ENCODE data around the gene CDC40. TPM values are rescaled to one million over a fixed set of nuclear protein-coding genes. Genes with fewer than 3 reads are reported as not detected.

Gene CDC40
- total RNA-seq, 4 donors from 2014 or later, result 12.3 to 18.6 (median 16.3) TPM

- Histone ChIP-seq H3K36me3 (peaks cover 9% of the 10 kb centered on the region), H3K27me3 (no peaks in the 10 kb centered on the region), H3K4me3 (no peak overlapping the region), H3K27ac (no peak overlapping the region), H3K9me3 (no peaks in the 10 kb centered on the region), H3K4me1 (peaks cover 2% of the 10 kb centered on the region)
- TF ChIP-seq EP300 (IDR thresholded peaks at IDR 0.05) (no peak), POLR2A (IDR thresholded peaks at IDR 0.05) (no peak), POLR2AphosphoS5 (IDR thresholded peaks at IDR 0.05) (no peak)
- TF ChIP-seq, protein P1, sequence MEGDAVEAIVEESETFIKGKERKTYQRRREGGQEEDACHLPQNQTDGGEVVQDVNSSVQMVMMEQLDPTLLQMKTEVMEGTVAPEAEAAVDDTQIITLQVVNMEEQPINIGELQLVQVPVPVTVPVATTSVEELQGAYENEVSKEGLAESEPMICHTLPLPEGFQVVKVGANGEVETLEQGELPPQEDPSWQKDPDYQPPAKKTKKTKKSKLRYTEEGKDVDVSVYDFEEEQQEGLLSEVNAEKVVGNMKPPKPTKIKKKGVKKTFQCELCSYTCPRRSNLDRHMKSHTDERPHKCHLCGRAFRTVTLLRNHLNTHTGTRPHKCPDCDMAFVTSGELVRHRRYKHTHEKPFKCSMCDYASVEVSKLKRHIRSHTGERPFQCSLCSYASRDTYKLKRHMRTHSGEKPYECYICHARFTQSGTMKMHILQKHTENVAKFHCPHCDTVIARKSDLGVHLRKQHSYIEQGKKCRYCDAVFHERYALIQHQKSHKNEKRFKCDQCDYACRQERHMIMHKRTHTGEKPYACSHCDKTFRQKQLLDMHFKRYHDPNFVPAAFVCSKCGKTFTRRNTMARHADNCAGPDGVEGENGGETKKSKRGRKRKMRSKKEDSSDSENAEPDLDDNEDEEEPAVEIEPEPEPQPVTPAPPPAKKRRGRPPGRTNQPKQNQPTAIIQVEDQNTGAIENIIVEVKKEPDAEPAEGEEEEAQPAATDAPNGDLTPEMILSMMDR (IDR thresholded peaks at IDR 0.05), result no peak
- WGBS, result 86% methylated on average over 2 of the region's 2 CpGs
- DNase-seq (ENCODE audit: low spot score in 2 of 2), result no peak
These were observed 11.2 kb downstream of the CDC40 start for GRCh38 chr6:110191477-110191876.

- peaks cover 9% of the 10 kb centered on the region for H3K36me3 ChIP-seq
- H3K9me3 ChIP-seq, result no peaks in the 10 kb centered on the region
- DNase-seq (ENCODE audit: low spot score in 2 of 2), result no peak
- no peak for TF ChIP-seq POLR2AphosphoS5 (IDR thresholded peaks at IDR 0.05)
- TF ChIP-seq, protein P1 (IDR thresholded peaks at IDR 0.05), result no peak
- TF ChIP-seq POLR2A (IDR thresholded peaks at IDR 0.05), result no peak
- TF ChIP-seq EP300 (IDR thresholded peaks at IDR 0.05), result no peak
- peaks cover 2% of the 10 kb centered on the region for H3K4me1 ChIP-seq
- H3K27ac ChIP-seq, result no peak overlapping the region
- WGBS, result 93% methylated on average over 4 of the region's 4 CpGs
- H3K27me3 ChIP-seq, result no peaks in the 10 kb centered on the region
- H3K4me3 ChIP-seq, result no peak overlapping the region
These were observed 15.4 kb downstream of the CDC40 start for GRCh38 chr6:110195639-110196038.

DNA sequence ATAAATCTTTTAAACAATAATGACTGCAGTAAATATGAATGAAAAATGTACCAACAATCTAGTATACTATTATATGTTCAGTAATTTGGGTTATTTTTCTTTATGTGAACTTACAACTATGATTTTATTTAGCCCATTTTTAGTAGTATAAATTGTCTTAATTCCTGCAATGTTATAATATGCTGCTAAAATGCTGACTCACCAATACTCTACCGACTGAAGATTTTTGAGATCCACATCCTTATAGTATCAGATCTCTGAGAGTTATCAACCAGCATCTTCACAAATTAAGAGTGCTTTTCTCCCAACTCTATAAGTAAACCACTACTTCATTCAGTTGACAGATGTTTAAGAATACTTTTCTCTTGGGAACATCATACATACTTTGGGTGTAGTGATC lies 16.6 kb downstream of the CDC40 start:
- Histone ChIP-seq H3K27ac (no peak overlapping the region), H3K4me1 (no peaks in the 10 kb centered on the region), H3K27me3 (no peaks in the 10 kb centered on the region), H3K36me3 (peaks cover 9% of the 10 kb centered on the region), H3K4me3 (no peak overlapping the region), H3K9me3 (no peaks in the 10 kb centered on the region)
- no peak for TF ChIP-seq EP300 (IDR thresholded peaks at IDR 0.05)
- no peak for TF ChIP-seq POLR2AphosphoS5 (IDR thresholded peaks at IDR 0.05)
- TF ChIP-seq POLR2A (IDR thresholded peaks at IDR 0.05), result no peak
- no peak for DNase-seq (ENCODE audit: low spot score in 2 of 2)
- 74% methylated on average over 1 of the region's 1 CpG for WGBS

GRCh38 chr6:110198561-110198960 lies 18.3 kb downstream of the CDC40 start:
- Histone ChIP-seq H3K4me1 (no peaks in the 10 kb centered on the region), H3K4me3 (no peak overlapping the region), H3K36me3 (peaks cover 7% of the 10 kb centered on the region), H3K27me3 (no peaks in the 10 kb centered on the region), H3K27ac (no peak overlapping the region), H3K9me3 (no peaks in the 10 kb centered on the region)
- no peak for DNase-seq (ENCODE audit: low spot score in 2 of 2)
- TF ChIP-seq, protein P1 (IDR thresholded peaks at IDR 0.05), result no peak
- TF ChIP-seq EP300 (IDR thresholded peaks at IDR 0.05), result no peak
- TF ChIP-seq POLR2AphosphoS5 (IDR thresholded peaks at IDR 0.05), result no peak
- 96% methylated on average over 3 of the region's 3 CpGs for WGBS

DNA sequence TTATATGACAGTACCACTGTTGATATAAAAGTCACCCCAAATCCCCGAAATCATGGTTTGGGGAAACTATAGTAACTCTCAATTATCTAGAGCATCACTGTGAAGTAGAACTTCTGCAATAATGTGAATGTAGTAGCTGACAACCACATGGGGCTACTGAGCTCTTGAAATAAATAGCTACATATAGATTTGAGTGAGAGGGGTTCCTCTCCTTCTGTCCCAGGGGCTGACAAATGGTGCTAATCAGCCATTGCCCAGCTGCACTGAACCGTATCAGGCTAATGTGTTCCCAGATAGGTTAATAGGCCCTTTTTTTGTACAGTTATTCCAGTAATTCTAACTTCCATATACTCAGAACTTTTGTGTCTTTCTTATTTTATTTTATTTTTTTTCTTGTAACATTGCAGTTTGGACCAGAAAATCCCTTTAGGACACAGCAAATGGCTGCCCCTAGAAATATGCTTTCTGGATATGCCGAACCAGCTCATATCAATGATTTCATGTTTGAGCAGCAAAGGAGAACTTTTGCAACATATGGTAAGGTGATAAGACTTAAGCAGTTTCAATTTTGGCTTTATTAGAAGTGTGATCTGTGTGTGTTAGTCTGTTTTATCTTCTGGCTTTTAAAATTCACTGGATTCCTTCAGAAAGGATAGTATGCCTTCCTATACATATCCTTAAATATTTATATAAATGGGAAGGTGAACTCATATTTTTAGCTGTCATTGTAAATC lies 21.1 kb downstream of the CDC40 start:
- no peaks in the 10 kb centered on the region for H3K27me3 ChIP-seq
- no peaks in the 10 kb centered on the region for H3K9me3 ChIP-seq
- no peak overlapping the region for H3K27ac ChIP-seq
- no peaks in the 10 kb centered on the region for H3K36me3 ChIP-seq
- no peak for TF ChIP-seq POLR2A (IDR thresholded peaks at IDR 0.05)
- no peak for TF ChIP-seq POLR2AphosphoS5 (IDR thresholded peaks at IDR 0.05)
- TF ChIP-seq, protein P1 (IDR thresholded peaks at IDR 0.05), result no peak
- no peak for TF ChIP-seq EP300 (IDR thresholded peaks at IDR 0.05)
- no peaks in the 10 kb centered on the region for H3K4me1 ChIP-seq
- 95% methylated on average over 3 of the region's 3 CpGs for WGBS
- DNase-seq (ENCODE audit: low spot score in 2 of 2), result no peak
- H3K4me3 ChIP-seq, result no peak overlapping the region

Measured in suprapubic skin (tissue), 4 donors.